ENCODE results near the gene ARHGAP24. TPM values are rescaled to one million over a fixed set of nuclear protein-coding genes. Genes with fewer than 3 reads are reported as not detected.

Gene ARHGAP24
- total RNA-seq, 2 experiments from 2014 or later = 0.30 to 0.53 TPM

DNA sequence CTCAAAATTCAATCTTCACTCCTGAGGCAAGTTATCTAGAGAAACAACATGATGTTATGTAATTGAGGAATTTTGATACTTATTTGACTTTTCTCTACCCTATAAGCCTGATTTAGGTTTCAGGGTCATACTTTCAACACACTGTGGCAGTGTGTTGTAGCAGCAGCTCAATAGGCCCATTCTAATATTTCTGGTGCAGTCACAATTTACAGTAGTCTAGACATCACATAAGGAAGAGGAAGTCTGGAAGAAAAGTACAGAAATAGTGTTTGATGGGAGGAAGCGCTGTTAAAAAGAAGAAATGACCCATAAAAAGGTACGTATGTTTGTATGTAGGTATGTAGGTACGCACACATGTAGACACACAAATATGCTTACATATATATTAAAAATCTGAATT is 194.3 kb downstream of the ARHGAP24 start:
- POLR2A ChIA-PET = no interaction called here
- Mint-ChIP-seq H3K36me3 (ENCODE audit: low read depth) (no peaks in the 10 kb centered on the region), H3K27ac (no peak overlapping the region), H3K27me3 (no peaks in the 10 kb centered on the region), H3K9me3 (peaks cover 6% of the 10 kb centered on the region), H3K4me1 (ENCODE audit: low read depth) (no peaks in the 10 kb centered on the region), H3K4me3 (no peak overlapping the region)
- intact Hi-C loops (cut with DNase I, micrococcal nuclease) = no loop called here
- CTCF ChIA-PET = no interaction called here
- no peaks in the 10 kb centered on the region for H3K4me1 ChIP-seq (ENCODE audit: insufficient read depth, low read length)
- H3K27me3 ChIP-seq (ENCODE audit: control insufficient read depth in 1 of 2, insufficient read depth in 2 of 2, low read length in 2 of 2) = no peaks in the 10 kb centered on the region
- no peak overlapping the region for H3K4me3 ChIP-seq (ENCODE audit: low read length)
- TF ChIP-seq, protein P1, sequence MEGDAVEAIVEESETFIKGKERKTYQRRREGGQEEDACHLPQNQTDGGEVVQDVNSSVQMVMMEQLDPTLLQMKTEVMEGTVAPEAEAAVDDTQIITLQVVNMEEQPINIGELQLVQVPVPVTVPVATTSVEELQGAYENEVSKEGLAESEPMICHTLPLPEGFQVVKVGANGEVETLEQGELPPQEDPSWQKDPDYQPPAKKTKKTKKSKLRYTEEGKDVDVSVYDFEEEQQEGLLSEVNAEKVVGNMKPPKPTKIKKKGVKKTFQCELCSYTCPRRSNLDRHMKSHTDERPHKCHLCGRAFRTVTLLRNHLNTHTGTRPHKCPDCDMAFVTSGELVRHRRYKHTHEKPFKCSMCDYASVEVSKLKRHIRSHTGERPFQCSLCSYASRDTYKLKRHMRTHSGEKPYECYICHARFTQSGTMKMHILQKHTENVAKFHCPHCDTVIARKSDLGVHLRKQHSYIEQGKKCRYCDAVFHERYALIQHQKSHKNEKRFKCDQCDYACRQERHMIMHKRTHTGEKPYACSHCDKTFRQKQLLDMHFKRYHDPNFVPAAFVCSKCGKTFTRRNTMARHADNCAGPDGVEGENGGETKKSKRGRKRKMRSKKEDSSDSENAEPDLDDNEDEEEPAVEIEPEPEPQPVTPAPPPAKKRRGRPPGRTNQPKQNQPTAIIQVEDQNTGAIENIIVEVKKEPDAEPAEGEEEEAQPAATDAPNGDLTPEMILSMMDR (IDR thresholded peaks at IDR 0.05) = no peak
- ATAC-seq (ENCODE audit: poor library complexity) = no peak
- peaks cover 0 to 8% of the 10 kb centered on the region in 2 experiments for H3K9me3 ChIP-seq (ENCODE audit: control insufficient read depth in 1 of 2, insufficient read depth in 1 of 2, low read length in 2 of 2)
- H3K27ac ChIP-seq (ENCODE audit: low read depth in 1 of 2, low read length in 2 of 2) = no peak overlapping the region
- DNase-seq = no peak
- no peaks in the 10 kb centered on the region for H3K36me3 ChIP-seq (ENCODE audit: insufficient read depth, low read length)

DNA sequence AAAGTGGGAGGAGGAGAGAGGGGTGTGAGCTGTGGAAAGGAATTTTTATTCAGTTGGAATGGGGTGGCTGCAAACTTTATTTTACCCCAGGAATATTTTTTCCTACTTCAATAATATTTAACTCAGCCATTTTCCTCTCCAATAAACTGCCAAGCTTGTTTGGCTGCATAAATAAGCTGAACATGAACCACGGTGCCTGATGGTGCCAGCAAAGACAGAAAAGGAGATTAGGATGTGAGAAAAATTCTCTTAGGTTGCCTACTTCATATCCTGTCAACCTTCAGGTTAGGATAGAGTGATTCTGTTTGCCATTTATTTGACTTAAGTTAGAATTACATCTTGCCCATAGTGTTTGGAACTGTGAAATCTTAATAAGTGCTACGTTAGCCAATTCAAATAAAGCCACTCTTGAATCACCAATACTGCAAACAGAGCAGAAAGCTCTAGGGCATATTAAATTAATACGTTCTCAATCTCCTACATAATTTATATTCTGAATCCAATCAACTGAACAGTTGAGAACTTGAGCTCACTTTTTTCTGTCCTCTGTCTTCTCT is 195.1 kb downstream of the ARHGAP24 start:
- POLR2A ChIA-PET = no interaction called here
- no peak overlapping the region for H3K27ac ChIP-seq (ENCODE audit: low read depth in 1 of 2, low read length in 2 of 2)
- CTCF ChIA-PET = no interaction called here
- Mint-ChIP-seq H3K4me1 (ENCODE audit: low read depth) (no peaks in the 10 kb centered on the region), H3K27ac (no peak overlapping the region), H3K27me3 (no peaks in the 10 kb centered on the region), H3K4me3 (no peak overlapping the region), H3K36me3 (ENCODE audit: low read depth) (no peaks in the 10 kb centered on the region), H3K9me3 (peaks cover 4% of the 10 kb centered on the region)
- peaks cover 0 to 8% of the 10 kb centered on the region in 2 experiments for H3K9me3 ChIP-seq (ENCODE audit: control insufficient read depth in 1 of 2, insufficient read depth in 1 of 2, low read length in 2 of 2)
- no peaks in the 10 kb centered on the region for H3K27me3 ChIP-seq (ENCODE audit: control insufficient read depth in 1 of 2, insufficient read depth in 2 of 2, low read length in 2 of 2)
- no peak for DNase-seq
- ATAC-seq (ENCODE audit: poor library complexity) = no peak
- TF ChIP-seq, protein P1 (IDR thresholded peaks at IDR 0.05) = no peak
- intact Hi-C loops (cut with DNase I, micrococcal nuclease) = no loop called here
- no peak overlapping the region for H3K4me3 ChIP-seq (ENCODE audit: low read length)
- H3K36me3 ChIP-seq (ENCODE audit: insufficient read depth, low read length) = no peaks in the 10 kb centered on the region
- H3K4me1 ChIP-seq (ENCODE audit: insufficient read depth, low read length) = no peaks in the 10 kb centered on the region

DNA sequence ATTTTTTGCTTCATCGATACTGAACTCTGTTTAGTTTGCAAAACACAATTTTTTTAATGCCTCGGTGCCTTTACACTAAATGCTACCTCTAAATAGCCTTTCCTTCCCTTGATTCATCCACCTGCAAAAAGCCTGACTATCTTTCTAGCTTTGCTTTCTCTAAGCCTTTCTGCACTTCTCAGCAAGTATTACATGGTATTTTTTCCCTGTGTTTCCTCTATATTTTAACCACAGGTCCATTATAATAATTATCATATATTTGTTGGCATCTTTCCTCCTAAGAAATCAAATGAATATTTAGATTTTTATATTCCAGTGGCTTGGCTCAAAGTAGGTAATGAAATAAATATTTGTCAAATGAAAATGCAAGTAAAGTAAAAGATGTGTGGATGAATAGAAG is 196.2 kb downstream of the ARHGAP24 start:
- H3K9me3 Mint-ChIP-seq = peaks cover 4% of the 10 kb centered on the region
- H3K27me3 Mint-ChIP-seq = no peaks in the 10 kb centered on the region
- Histone ChIP-seq H3K4me3 (ENCODE audit: low read length) (no peak overlapping the region), H3K27me3 (ENCODE audit: control insufficient read depth in 1 of 2, insufficient read depth in 2 of 2, low read length in 2 of 2) (no peaks in the 10 kb centered on the region), H3K9me3 (ENCODE audit: control insufficient read depth in 1 of 2, insufficient read depth in 1 of 2, low read length in 2 of 2) (peaks cover 0 to 8% of the 10 kb centered on the region in 2 experiments), H3K4me1 (ENCODE audit: insufficient read depth, low read length) (no peaks in the 10 kb centered on the region), H3K27ac (ENCODE audit: low read depth in 1 of 2, low read length in 2 of 2) (no peak overlapping the region), H3K36me3 (ENCODE audit: insufficient read depth, low read length) (no peaks in the 10 kb centered on the region)
- intact Hi-C loops (cut with DNase I, micrococcal nuclease) = no loop called here
- ChIA-PET CTCF (no interaction called here), POLR2A (no interaction called here)
- H3K4me1 Mint-ChIP-seq (ENCODE audit: low read depth) = no peaks in the 10 kb centered on the region
- H3K36me3 Mint-ChIP-seq (ENCODE audit: low read depth) = no peaks in the 10 kb centered on the region
- H3K27ac Mint-ChIP-seq = no peak overlapping the region
- ATAC-seq (ENCODE audit: poor library complexity) = no peak
- DNase-seq = no peak
- TF ChIP-seq, protein P1 (IDR thresholded peaks at IDR 0.05) = no peak
- H3K4me3 Mint-ChIP-seq = no peak overlapping the region

Data from CD4-positive, alpha-beta T cell (primary cell).